Testis (tissue), 3 donors: Measurements from ENCODE around the gene SLC7A9. TPM values are rescaled to one million over a fixed set of nuclear protein-coding genes. Genes with fewer than 3 reads are reported as not detected.

ENCODE experiments used
- DNase-seq: peaks from one replicate; pipeline ENCODE4 v3.0.0-alpha.2; 2019
- H3K27ac ChIP-seq, 2 donors: fragments of 200-600 bp; sonication (generic); one replicate each; pipeline ENCODE4 v1.5.1; 2019
- H3K27me3 ChIP-seq: fragments of 200-600 bp; sonication (generic); one replicate; pipeline ENCODE4 v1.5.1; 2019
- H3K36me3 ChIP-seq: fragments of 200-600 bp; sonication (generic); one replicate; pipeline ENCODE4 v1.5.1; 2017; ENCODE audit warnings: low read depth; ENCODE audit errors: missing control alignments
- H3K4me1 ChIP-seq: fragments of 200-600 bp; sonication (generic); one replicate; pipeline ENCODE4 v1.5.1; 2019
- H3K4me3 ChIP-seq, 2 donors: fragments of 200-600 bp; sonication (generic); one replicate each; pipeline ENCODE4 v1.5.1; 2017 to 2019
- H3K9me3 ChIP-seq: fragments of 200-600 bp; sonication (generic); one replicate; pipeline ENCODE4 v1.5.1; 2017
- POLR2A ChIP-seq: fragments of 450-650 bp; IDR thresholded peaks from one replicate; pipeline ENCODE4 v1.6.1; 2017; ENCODE audit warnings: antibody characterized with exemption, mild to moderate bottlenecking, moderate library complexity
- WGBS, 2 donors: methylation state at CpG; one replicate each; pipeline ENCODE4 v1.1.5; 2018; 5-methylcytosine and 5-hydroxymethylcytosine counted together
- intact Hi-C: fragments of 100-400 bp; cut with DNase I; formaldehyde crosslinking; loops from one replicate; pipeline ENCODE4 v1.15.1; 2023; ENCODE audit warnings: low total_unique reads
- polyA plus RNA-seq: library from polyadenylated mRNA; stranded (reverse); fragments of 350-450 nt; fragmentation: Illumina TruSeq; extraction: RNeasy Lipid Tissue Mini Kit (QIAGEN cat#74804); gene quantifications from one replicate; pipeline ENCODE4 v1.2.3, GENCODE V29; 2014; ENCODE audit warnings: low read depth, low replicate concordance; ENCODE audit not compliant: insufficient read depth
- total RNA-seq, 2 donors: library from RNA; depleted of rRNA; stranded (reverse); fragments of >200 nt; gene quantifications; one replicate each; pipeline ENCODE4 v1.2.3, GENCODE V29; 2016
- TF ChIP-seq, protein P1 (sequence below), 3 experiments: fragments of 450-650 bp in 2 of 3; fragments of 200-600 bp in 1 of 3; sonication (generic) in 1 of 3; IDR thresholded peaks; one replicate each; pipeline ENCODE4 v1.5.1; 2016 to 2019; ENCODE audit warnings: antibody characterized with exemption in 3 of 3, mild to moderate bottlenecking in 2 of 3, moderate library complexity in 1 of 3

SLC7A9 gene
- total and polyA plus RNA-seq, 3 donors from 2014 or later, result 0.79 to 1.6 (median 1.2) TPM

DNA sequence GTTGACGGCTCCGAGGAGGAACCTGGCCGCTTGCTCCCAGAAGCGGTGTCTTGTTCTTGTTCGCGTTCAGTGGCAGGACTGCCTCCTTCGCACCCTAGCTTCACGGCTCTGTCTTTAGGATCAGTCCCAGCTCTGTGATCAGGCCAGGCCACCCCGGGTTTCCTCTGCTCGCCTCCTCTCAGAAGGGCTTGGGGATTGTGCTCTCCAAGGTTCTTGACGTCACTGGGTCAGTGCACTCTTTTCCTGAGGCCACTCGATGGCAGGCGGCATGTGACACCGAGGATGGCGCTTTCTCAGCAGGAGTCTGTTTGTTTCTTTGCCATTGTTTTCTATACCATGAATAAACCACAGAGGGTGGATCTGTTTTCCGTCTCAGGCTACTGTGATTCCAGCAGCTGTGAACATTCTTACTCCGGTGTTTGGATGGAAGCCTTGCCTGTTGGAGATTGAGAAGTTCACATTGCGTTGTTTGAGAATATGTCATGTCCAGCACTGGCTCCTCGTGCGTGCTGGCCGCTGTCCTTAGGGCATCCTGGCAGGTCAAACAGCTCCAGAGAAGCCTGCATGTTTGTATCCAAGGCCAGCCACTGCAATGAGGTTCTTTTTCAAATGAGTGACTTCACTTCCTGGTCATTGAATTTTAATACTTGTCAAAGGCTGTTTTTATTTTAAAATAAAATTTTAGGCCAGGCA is 44.5 kb downstream of the SLC7A9 start:
- intact Hi-C loops, result no loop called here
- Histone ChIP-seq H3K4me3 (no peak overlapping the region), H3K27ac (no peak overlapping the region), H3K27me3 (no peaks in the 10 kb centered on the region), H3K9me3 (no peaks in the 10 kb centered on the region), H3K36me3 (no peaks in the 10 kb centered on the region), H3K4me1 (no peaks in the 10 kb centered on the region)
- DNase-seq, result no peak
- TF ChIP-seq, protein P1, sequence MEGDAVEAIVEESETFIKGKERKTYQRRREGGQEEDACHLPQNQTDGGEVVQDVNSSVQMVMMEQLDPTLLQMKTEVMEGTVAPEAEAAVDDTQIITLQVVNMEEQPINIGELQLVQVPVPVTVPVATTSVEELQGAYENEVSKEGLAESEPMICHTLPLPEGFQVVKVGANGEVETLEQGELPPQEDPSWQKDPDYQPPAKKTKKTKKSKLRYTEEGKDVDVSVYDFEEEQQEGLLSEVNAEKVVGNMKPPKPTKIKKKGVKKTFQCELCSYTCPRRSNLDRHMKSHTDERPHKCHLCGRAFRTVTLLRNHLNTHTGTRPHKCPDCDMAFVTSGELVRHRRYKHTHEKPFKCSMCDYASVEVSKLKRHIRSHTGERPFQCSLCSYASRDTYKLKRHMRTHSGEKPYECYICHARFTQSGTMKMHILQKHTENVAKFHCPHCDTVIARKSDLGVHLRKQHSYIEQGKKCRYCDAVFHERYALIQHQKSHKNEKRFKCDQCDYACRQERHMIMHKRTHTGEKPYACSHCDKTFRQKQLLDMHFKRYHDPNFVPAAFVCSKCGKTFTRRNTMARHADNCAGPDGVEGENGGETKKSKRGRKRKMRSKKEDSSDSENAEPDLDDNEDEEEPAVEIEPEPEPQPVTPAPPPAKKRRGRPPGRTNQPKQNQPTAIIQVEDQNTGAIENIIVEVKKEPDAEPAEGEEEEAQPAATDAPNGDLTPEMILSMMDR (IDR thresholded peaks at IDR 0.05), result no peak
- no peak for TF ChIP-seq POLR2A
- WGBS, 2 donors, result 55 to 59% methylated on average over 21 of the region's 21 CpGs

DNA sequence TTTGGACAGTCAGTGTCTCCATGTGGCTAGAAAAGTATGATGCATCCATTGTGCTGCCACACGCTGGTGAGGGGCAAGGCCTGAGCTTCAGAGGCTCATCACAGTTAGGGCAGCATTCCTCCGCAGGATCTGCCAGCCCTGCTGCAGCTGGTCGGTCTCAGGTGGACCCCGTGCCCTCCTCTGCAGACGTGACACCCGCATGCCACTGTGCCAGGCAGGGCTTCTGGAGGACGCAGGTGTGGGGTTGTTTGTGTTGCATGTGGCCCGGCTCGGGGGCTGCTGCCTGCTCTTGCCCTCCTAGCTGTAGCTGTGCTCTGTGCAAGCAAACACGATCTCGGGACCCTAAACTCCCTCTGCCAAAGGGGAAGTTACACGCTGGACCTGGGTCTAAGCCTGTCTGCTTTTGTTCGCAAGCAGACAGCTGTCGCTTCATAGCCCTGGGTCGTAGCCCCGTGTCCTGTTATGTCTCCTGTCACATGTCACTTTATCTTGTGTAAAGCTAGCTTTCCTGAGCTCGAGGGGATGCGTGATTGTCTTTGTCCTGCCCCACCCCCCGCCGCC is 45.3 kb downstream of the SLC7A9 start:
- 58 to 67% methylated on average over 17 to 19 of the region's 20 CpGs for WGBS, 2 donors
- Histone ChIP-seq H3K4me3 (no peak overlapping the region), H3K4me1 (no peaks in the 10 kb centered on the region), H3K36me3 (no peaks in the 10 kb centered on the region), H3K27me3 (no peaks in the 10 kb centered on the region), H3K27ac (no peak overlapping the region), H3K9me3 (no peaks in the 10 kb centered on the region)
- DNase-seq, result no peak
- TF ChIP-seq, protein P1 (IDR thresholded peaks at IDR 0.05), result no peak
- no peak for TF ChIP-seq POLR2A
- intact Hi-C loops, result no loop called here

DNA sequence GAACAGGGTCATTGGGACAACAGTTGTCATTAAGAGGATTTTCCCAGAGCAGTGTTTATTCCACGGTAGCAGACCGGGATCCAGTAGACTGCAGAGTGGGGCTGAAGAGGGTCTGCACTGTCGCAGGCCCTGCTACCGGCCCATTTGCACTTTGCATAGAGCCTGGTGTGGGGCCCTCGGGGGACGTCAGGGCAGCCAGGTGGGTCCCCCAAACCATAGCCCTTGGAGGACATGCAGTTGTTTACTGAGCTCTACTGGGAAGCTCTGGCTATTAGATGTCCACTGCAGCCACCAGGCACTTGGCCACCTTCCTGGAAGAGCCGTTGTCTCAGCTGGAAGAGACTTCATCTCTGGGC is 45.8 kb downstream of the SLC7A9 start:
- no peaks in the 10 kb centered on the region for H3K27me3 ChIP-seq
- H3K4me1 ChIP-seq, result no peaks in the 10 kb centered on the region

DNA sequence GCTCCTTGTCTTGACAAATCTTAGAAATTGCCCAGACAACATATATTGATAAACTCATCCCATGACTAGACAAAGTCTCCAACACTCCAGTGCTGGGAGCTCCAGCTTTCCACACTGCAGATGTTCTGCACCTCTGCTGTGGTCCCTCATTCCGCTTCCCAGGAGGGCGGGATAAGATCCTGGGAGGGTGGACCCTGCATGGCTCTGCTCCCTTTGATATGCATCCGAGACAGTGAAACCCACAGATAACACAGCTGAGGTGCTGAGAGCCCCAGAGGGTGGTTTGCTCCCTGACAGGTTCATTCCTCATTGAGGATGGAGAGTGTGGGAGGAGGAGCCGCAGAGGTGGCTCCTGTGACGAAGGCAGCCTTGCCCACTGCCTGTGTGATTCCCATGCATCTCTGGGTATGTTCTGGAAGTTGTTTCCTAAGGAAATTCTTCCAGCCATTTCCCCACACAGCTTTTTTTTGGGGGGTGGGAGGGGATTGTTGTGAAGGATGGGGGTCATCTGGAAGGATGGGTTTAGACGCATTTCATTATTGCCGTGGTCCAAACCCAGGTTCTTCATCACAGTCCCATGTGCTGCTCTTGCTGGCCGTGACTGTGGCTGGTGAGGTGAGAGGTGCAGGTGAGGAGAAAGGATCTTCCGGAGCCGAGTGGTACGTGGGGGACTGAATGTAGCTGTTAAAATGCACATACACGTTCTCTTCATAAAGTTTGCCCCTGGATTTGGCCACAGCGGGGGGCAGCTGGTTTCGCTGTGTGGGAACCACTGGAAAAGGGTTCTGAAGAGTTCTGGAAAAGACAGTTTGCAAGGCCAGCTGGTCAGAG is 46.4 kb downstream of the SLC7A9 start:
- H3K27me3 ChIP-seq, result no peaks in the 10 kb centered on the region
- H3K4me3 ChIP-seq, result no peak overlapping the region
- TF ChIP-seq, protein P1 (IDR thresholded peaks at IDR 0.05), result no peak
- TF ChIP-seq POLR2A, result no peak
- intact Hi-C loops, result no loop called here
- H3K27ac ChIP-seq, result no peak overlapping the region
- 88 to 91% methylated on average over 14 of the region's 14 CpGs for WGBS, 2 donors
- H3K9me3 ChIP-seq, result no peaks in the 10 kb centered on the region
- no peaks in the 10 kb centered on the region for H3K4me1 ChIP-seq
- DNase-seq, result no peak
- no peaks in the 10 kb centered on the region for H3K36me3 ChIP-seq

More for the DNA sequence above, 45.8 kb downstream of the SLC7A9 start:
- TF ChIP-seq, protein P1 (IDR thresholded peaks at IDR 0.05), result no peak
- no peak for TF ChIP-seq POLR2A
- no peak for DNase-seq
- intact Hi-C loops, result no loop called here
- H3K4me3 ChIP-seq, result no peak overlapping the region
- no peaks in the 10 kb centered on the region for H3K9me3 ChIP-seq
- WGBS, 2 donors, result 81 to 85% methylated on average over 6 to 7 of the region's 7 CpGs
- H3K36me3 ChIP-seq, result no peaks in the 10 kb centered on the region
- H3K27ac ChIP-seq, result no peak overlapping the region
